ENCODE measurements around the gene RAD51D.
"Not testable (repeated sequence)": the region's sequence is repeated elsewhere in the genome, so short reads cannot be mapped to it uniquely, and the experiment has no call there.

RAD51D gene

DNA sequence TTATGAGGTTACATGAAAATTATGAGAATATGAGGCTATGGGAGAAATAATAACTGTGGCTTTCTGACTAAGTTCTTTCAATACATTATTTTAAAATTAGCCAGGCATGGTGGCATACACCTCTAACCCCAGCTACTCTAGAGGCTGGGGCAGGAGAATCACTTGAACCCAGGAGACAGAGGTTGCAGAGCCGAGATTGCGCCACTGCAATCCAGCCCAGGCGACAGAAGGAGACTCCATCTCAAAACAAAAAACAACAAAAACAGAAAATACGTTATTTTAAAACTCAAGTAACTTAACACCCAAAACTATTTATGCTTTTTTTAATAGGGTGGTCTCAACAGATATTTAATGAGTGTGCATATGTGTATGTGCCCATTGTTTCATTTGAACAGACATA, 53.8 kb downstream of the RAD51D start:
- DNase-seq (ENCODE audit: low read depth in 2 of 2) = no peak

DNA sequence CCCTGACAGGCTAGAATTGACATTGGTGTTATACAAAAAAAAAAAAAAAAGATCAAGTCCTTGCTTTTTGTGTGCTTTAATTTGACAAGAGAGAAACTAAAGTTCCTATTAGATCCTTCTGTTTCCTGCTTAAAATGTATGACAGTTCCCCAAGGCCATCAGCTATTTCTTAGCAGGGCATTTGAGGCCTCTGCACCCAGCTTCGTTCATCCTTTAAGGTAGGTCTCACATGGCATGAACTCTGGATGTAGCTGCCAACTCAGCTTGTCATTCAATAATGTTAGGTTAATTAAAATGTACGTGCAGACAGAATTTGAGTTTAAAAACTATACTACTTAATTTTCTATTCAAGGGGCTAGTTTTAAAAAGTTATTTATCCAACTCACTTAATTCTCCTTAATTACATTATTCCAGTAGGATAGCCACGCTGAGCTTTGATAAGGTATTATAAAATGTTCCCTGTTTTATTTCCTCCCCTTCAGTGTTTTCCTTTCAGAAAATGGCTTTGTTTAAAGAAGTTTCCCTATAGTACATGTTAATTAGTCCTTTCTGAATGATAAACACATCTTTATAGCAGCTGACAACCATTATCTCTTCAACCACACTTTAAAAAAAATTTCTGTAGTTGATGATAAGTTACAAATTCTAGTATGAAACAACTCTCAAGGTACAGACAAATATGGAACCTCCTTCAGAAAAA, 55.0 kb downstream of the RAD51D start:
- no peak for DNase-seq (ENCODE audit: low read depth in 2 of 2)

DNA sequence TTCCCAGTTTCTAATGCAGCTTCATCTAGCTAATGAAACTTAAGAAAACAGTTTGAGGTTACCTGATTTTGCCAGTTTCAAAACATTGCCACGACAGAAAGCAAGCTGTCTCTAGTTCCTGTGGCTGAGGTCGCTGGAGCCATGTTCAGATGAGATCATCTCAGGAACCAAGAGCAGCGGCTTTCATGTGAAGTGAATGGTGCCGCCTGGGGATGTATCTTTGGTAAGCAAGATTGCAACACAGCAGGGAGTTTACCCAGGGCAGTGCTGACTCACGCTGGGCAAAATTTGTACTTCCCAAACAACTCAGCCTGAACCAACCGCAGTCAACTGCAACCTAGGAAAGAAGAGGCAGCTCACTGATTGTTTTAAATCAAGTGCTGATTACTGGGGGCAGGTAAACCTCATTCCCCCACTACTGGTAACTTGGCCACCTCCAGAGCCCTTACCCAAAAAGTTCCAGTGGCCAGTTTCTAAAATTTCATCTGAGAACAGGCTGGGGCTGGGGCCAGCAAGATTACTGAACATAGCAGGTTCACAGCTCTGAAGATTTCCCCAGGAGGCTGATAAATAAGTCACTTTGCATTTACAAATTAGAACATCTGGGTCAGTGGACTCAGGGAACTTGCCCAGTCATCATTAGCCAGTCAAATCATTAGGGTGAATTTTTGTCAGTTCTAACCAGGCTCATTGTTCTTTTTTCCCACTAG, 56.0 kb downstream of the RAD51D start, which contains the start of gene RFFL:
RFFL (minus strand) TSS at position 194 of the 710 bp plus-strand sequence. CDS start 37,154 bp downstream, outside the sequence.
- peak; percentile 63 to 65 for DNase-seq (ENCODE audit: low read depth in 2 of 2)

DNA sequence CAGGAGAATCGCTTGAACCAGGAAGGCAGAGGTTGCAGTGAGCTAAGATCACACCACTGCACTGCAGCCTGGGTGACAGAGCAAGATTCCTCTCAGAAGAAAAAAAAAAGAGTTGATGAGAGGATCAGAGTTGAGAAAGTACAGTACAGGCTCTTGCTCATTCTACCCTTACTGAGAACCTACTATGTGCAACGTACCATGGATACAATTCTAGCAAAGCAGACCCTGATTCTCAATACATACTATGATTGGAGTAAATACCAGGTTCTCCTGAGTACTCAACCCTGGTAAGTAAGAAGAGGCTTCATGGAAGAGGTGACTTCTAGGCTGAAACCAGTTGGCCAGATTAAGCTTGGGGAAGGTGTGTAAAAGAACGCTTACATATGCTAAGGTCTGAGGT, 57.4 kb downstream of the RAD51D start:
- no peak for DNase-seq (ENCODE audit: low read depth in 2 of 2)

DNA sequence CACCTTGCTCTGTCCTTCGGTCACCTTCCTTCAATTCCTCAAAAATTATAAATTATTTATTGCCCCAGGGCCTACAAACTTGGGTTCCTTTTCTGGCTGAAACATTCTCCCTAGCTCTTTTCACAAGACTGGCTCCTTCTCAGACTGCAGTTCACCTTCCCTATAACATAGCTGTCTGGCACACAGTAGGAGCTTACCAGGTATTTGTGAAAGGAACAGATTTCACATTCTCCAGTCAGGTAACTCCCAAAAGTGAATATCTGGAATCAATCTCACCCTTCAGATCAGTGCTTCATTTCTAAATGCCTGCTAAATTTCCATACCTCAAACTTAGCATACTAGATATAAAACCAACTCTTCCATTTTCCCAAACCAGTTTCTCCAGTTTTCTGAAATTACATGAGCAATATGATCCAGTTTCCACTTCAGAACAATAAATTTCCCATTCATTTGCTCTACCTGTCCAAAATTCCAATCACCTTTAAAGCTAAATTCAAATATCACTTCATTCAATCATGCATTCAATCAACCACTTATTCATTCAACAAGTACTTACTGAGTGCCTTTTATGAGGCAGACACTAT, 62.2 kb downstream of the RAD51D start:
- no peak for DNase-seq (ENCODE audit: low read depth in 2 of 2)

DNA sequence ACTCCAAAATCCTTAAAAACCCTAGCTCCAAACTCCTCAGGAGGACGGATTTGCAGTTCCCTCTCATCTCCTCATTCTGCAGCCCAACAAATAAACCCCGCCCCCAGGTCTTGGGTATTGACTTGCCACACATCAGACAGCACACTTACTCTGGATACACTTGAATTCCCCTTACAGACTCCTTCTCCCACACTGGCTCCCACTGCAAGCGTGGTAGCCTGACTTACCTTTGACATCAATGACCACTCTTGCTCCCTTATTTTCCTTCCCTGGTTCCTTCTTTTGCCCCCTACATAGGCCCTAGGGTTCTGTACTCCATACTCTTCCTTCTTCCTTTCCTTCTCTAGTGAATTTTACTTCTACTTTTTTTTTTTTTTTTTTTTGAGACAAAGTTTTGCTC, 63.6 kb downstream of the RAD51D start:
- no peak for DNase-seq (ENCODE audit: low read depth in 2 of 2)

DNA sequence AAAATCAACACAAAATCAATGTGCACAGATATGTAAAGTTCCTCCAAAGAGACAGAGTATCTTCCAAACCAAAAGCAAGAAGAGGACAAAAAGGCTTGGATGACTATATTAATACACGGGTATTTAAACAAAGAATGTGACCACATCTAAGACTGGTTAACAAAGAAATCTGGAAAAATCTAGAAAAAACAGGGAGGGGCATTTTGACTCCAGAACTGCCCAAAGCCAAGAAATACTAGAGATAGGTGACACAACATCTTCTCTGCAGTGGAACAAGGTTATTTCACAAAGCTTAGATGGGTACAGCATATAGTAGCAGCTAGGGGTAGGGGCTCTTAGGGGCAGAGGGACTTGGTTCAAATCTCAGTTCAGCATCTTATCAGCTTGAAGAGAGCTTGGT, 66.5 kb downstream of the RAD51D start:
- DNase-seq (ENCODE audit: low read depth in 2 of 2) = no peak

DNA sequence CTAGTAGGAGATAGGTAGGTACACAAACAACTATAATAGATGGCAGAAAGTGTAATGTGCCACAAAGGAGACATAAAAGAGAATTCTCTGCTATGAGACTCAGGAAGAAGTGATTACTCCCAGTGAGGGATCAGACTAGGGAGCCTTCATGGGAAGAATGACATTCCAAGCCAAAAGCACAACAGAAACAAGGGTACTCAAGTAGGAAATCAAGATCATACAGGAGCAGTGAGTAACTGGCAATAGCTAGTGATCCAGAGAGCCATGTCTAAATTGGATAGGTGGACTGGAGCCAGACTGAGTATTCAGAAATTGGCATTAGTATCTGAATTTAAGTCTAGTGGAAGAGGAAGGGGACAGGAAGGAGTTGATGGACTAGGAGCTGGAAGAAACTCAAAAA, 66.9 kb downstream of the RAD51D start:
- DNase-seq (ENCODE audit: low read depth in 2 of 2) = no peak

DNA sequence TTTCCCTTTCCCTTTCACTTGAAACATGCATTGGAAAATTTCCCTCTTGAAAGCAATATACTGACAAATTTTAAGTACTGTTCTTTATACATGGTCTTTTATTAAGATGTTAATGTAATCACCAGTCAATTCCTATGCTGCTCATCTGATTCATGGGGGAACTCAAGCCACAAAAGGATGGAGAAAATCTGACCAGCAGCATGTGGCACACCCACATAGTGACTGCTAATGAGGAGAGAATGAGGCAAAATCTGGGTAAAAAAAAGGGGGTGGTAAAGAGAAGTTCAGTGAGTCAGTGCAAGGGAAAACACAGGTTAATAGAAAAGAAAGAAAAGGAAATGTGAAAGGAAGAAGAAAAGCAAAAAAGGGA, 67.4 kb downstream of the RAD51D start:
- DNase-seq (ENCODE audit: low read depth in 2 of 2) = no peak

DNA sequence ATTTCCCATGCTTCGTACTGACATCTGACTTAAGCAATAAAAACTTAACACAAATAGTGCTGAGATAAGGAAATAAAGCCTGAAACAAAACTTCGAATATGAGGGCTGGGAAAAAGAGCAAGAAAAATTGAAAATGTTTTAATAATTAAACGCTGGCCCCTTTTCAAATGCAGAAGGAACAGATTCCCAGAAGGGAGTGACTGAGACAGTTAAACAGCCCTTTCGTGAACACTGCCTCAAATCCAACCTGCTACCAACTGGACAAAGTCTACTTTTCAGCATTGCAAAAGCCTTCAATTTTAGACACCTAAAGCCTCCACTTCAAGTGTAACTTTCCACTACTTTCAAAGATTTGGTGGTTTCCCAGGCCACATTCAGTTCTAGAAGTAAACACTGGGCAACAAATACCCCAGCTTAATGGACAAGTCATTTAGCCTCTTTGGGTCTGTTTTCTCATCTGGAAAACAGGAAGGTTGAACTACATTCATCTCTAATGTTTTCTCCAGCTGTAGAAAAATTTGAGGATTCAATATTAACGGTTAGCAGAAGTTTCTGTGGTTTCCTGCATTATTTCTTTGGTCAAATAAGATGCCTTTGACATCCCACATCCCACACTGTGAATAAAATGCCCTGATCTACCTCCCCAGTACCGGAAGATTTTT, 68.0 kb downstream of the RAD51D start:
- DNase-seq (ENCODE audit: low read depth in 2 of 2) = no peak

DNA sequence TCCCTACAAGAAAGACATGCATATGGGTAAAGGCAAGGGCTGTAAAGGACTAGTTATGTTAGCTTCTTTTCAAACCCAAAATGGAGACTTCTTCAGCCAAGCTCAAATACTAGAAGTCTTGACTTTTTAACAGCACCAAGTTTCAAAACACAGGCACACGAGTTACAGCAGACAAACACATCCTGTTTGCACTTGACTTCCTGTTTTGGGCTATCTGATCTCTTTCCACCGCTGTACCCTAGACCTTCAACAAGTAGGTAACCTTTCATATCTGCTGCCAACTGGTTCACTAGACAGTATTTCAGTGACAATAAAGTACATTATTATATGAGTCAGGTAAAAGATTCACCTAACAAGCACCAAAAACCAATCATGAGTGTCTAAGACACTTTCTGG, 68.5 kb downstream of the RAD51D start:
- peak in 1 of 2 donors; percentile 11 for DNase-seq (ENCODE audit: low read depth in 2 of 2)

DNA sequence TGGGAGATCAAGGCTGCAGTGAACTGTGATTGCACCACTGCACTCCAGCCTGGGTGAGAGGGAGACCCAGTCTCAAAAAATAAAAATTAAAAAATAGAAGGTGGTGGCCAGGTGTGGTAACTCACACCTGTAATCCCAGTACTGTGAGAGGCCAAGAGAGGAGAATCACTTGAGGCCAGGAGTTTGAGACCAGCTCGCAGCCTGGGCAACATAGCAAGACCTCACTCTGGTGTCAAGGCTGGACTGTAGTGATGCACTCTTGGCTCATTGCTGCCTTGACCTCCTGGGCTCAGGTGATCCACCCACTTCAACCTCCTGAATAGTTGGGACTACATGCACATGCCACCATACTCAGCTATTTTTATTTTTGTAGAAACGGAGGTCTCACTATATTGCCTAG, 69.5 kb downstream of the RAD51D start:
- no peak for DNase-seq (ENCODE audit: low read depth in 2 of 2)

DNA sequence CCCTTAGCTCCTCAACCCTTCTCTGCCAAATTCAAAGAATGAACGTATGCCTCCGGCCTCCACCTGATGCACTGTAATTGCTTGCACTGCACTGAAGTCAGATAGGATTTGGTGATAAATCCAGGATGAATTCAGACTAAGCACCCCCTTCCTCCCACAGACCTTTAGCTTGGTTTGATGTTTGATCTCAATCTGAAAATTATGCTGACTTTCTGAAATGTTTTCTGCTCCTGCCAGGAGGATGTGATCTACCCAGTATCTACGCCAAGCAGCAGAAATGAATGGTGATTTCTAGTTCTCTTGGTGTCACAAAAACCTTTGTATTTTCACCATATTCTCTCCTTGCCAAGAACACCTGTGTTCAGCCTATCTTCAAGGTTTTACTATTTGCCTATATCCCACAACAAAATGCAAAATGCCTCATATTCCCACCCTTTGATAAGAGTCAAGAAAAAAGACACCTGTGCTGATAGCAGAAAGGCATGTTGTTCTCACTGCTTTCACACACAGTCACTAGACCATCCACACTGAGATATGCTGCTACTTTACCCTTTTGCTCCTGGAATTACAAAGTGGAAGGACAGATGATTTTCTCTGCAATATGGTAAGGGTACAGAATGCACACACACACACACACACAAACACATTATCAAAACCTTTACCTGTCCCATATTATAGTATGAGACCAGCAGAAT, 70.8 kb downstream of the RAD51D start:
- no peak for DNase-seq (ENCODE audit: low read depth in 2 of 2)

DNA sequence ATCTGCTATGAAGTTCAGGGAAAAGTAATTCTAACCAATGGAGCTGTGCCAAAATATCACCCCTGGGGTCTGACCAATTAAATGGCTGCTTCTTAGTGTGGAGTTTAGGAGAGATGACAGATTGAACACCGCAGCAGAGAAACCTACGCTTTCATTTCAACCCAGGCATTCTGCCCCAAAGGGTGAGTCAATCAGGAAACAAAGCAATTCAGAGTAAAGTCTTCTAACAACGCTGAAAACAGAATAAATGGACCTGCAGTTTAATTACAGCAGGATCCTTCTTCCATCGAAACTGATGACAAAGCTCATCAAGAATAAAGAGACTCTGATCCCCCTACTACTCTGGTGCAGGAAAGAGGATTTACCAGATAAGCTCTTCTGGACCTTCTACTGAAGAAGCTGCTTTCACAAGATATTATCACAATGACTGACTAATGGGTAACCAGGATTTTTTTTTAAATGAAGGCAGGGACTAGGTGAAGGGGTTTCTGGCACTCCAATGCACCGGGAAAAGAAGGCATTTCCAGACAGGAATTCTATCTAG, 72.8 kb downstream of the RAD51D start:
- DNase-seq (ENCODE audit: low read depth in 2 of 2) = peak in 1 of 2 donors; percentile 23

DNA sequence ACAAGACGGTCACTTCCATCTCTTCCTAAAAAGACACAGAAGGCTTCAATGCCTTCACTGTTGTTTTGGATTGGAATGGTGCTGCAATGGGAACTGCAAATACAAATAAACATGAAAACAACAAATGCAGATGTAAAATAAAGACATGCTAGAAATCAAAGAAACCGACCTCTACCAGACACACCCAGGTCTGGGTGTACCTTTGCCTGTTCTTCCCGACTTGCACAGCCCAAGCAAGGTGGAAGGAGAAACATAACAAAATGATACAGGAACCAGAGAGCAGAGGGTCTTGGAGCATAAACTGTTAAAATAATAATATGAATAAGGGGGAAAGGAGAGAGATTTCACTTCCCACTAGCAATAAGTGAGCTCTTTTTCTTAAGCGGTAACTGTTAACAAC, 73.4 kb downstream of the RAD51D start:
- DNase-seq (ENCODE audit: low read depth in 2 of 2) = no peak

DNA sequence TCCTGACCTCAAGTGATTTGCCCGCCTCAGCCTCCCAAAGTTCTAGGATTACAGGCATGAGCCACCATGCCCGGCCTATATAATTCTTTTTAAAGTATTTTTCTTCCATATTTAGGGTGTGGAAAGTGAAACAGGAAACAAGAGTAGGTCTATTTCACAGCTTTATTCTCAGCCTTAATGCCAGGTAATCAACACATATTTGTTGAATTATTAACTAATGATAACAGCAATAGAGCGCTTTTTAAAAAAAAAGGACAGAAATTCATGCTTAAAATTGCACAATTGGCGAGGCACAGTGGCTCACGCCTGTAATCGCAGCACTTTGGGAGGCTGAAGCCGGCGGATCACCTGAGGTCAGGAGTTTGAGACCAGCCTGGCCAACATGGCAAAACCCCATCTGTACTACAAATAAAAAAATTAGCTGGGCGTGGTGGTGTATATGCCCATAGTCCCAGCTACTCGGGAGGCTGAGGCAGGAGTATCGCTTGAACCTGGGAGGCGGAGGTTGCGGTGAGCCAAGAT, 74.1 kb downstream of the RAD51D start:
- DNase-seq (ENCODE audit: low read depth in 2 of 2) = not testable (repeated sequence)

DNA sequence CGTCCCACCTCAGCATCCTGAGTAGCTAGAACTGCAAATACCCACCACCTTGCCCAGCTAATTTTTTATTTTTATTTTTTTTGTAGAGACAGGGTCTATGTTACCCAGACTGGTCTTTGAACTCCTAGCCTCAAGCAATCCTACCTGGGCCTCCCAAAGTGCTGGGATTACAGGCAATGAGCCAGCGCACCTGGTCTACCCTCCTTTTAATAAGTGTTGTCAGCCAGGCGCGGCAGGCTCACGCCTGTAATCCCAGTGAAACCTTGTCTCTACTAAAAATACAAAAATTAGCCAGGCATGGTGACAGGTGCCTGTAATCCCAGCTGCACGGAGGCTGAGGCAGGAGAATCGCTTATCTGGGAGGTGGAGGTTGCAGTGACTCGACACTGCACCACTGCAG, 75.5 kb downstream of the RAD51D start:
- no peak for DNase-seq (ENCODE audit: low read depth in 2 of 2)

Measured in stimulated activated CD4-positive, alpha-beta T cell treated with anti-CD3 and anti-CD28 coated beads, Interleukin-1b, Interleukin-23, amount 100 ng/mL, for 1 hour (primary cell).